ENCODE results near the gene C1RL.

- no peak for TF ChIP-seq CTCF (IDR thresholded peaks at IDR 0.05; ENCODE audit: low read length)
- TF ChIP-seq EZH2 (IDR thresholded peaks at IDR 0.05; ENCODE audit: borderline replicate concordance, low read length): no peak
Measured at GRCh38 chr12:7109572-7109920, 532 bp upstream of the C1RL start.
